ENCODE results near the gene DMD. TPM values are rescaled to one million over a fixed set of nuclear protein-coding genes. Genes with fewer than 3 reads are reported as not detected.

Gene DMD
- total and polyA plus RNA-seq, 3 experiments from 2014 or later = 0.03 to 0.48 (median 0.40) TPM

- DNase-seq = no peak
- ChIA-PET CTCF (no interaction called here), POLR2A (no interaction called here)
- no peak overlapping the region for H3K27ac ChIP-seq (ENCODE audit: low read depth, low read length)
- Mint-ChIP-seq H3K9me3 (peaks cover 0 to 6% (median 3%) of the 10 kb centered on the region in 5 donors), H3K36me3 (no peaks in the 10 kb centered on the region), H3K4me3 (no peak overlapping the region), H3K27me3 (no peaks in the 10 kb centered on the region), H3K27ac (no peak overlapping the region), H3K4me1 (no peaks in the 10 kb centered on the region)
- no peaks in the 10 kb centered on the region for H3K27me3 ChIP-seq (ENCODE audit: insufficient read depth, low read length, poor library complexity, severe bottlenecking)
- H3K4me1 ChIP-seq (ENCODE audit: insufficient read depth, low read length) = no peaks in the 10 kb centered on the region
- H3K36me3 ChIP-seq (ENCODE audit: insufficient read depth, low read length) = no peaks in the 10 kb centered on the region
- no peaks in the 10 kb centered on the region for H3K9me3 ChIP-seq (ENCODE audit: low read length)
- no peak overlapping the region for H3K4me3 ChIP-seq (ENCODE audit: low read length)
Observed at GRCh38 chrX:32867781-32868523, 343.4 kb downstream of the DMD start.

- ChIA-PET POLR2A (no interaction called here), CTCF (no interaction called here)
- Mint-ChIP-seq H3K36me3 (no peaks in the 10 kb centered on the region), H3K27me3 (no peaks in the 10 kb centered on the region), H3K27ac (no peak overlapping the region), H3K9me3 (peaks cover 0 to 8% (median 7%) of the 10 kb centered on the region in 5 donors), H3K4me1 (no peaks in the 10 kb centered on the region), H3K4me3 (no peak overlapping the region)
- H3K27me3 ChIP-seq (ENCODE audit: insufficient read depth, low read length, poor library complexity, severe bottlenecking) = no peaks in the 10 kb centered on the region
- H3K4me1 ChIP-seq (ENCODE audit: insufficient read depth, low read length) = no peaks in the 10 kb centered on the region
- H3K36me3 ChIP-seq (ENCODE audit: insufficient read depth, low read length) = no peaks in the 10 kb centered on the region
- H3K27ac ChIP-seq (ENCODE audit: low read depth, low read length) = no peak overlapping the region
- H3K4me3 ChIP-seq (ENCODE audit: low read length) = no peak overlapping the region
- H3K9me3 ChIP-seq (ENCODE audit: low read length) = no peaks in the 10 kb centered on the region
- no peak for DNase-seq
Observed at GRCh38 chrX:32852203-32852602, 359.1 kb downstream of the DMD start.

- Mint-ChIP-seq H3K27ac (no peak overlapping the region), H3K4me3 (no peak overlapping the region), H3K27me3 (no peaks in the 10 kb centered on the region), H3K4me1 (no peaks in the 10 kb centered on the region), H3K9me3 (peaks cover 0 to 8% (median 6%) of the 10 kb centered on the region in 5 donors), H3K36me3 (no peaks in the 10 kb centered on the region)
- ChIA-PET POLR2A (no interaction called here), CTCF (no interaction called here)
- H3K9me3 ChIP-seq (ENCODE audit: low read length) = no peaks in the 10 kb centered on the region
- no peak overlapping the region for H3K27ac ChIP-seq (ENCODE audit: low read depth, low read length)
- no peaks in the 10 kb centered on the region for H3K36me3 ChIP-seq (ENCODE audit: insufficient read depth, low read length)
- no peaks in the 10 kb centered on the region for H3K27me3 ChIP-seq (ENCODE audit: insufficient read depth, low read length, poor library complexity, severe bottlenecking)
- H3K4me3 ChIP-seq (ENCODE audit: low read length) = no peak overlapping the region
- H3K4me1 ChIP-seq (ENCODE audit: insufficient read depth, low read length) = no peaks in the 10 kb centered on the region
- DNase-seq = no peak
Observed at GRCh38 chrX:32851556-32851955, 359.8 kb downstream of the DMD start.

GRCh38 chrX:32847921-32848320, 363.4 kb downstream of the DMD start:
- Histone ChIP-seq H3K27ac (ENCODE audit: low read depth, low read length) (no peak overlapping the region), H3K4me3 (ENCODE audit: low read length) (no peak overlapping the region), H3K4me1 (ENCODE audit: insufficient read depth, low read length) (no peaks in the 10 kb centered on the region), H3K27me3 (ENCODE audit: insufficient read depth, low read length, poor library complexity, severe bottlenecking) (no peaks in the 10 kb centered on the region), H3K36me3 (ENCODE audit: insufficient read depth, low read length) (no peaks in the 10 kb centered on the region), H3K9me3 (ENCODE audit: low read length) (no peaks in the 10 kb centered on the region)
- H3K27ac Mint-ChIP-seq = no peak overlapping the region
- POLR2A ChIA-PET = no interaction called here
- no peak overlapping the region for H3K4me3 Mint-ChIP-seq
- CTCF ChIA-PET = no interaction called here
- H3K4me1 Mint-ChIP-seq = no peaks in the 10 kb centered on the region
- H3K36me3 Mint-ChIP-seq = no peaks in the 10 kb centered on the region
- DNase-seq = no peak
- no peaks in the 10 kb centered on the region for H3K27me3 Mint-ChIP-seq
- peaks cover 0 to 7% (median 0%) of the 10 kb centered on the region in 5 donors for H3K9me3 Mint-ChIP-seq

GRCh38 chrX:32842053-32842452, 369.3 kb downstream of the DMD start:
- Histone ChIP-seq H3K4me1 (ENCODE audit: insufficient read depth, low read length) (no peaks in the 10 kb centered on the region), H3K9me3 (ENCODE audit: low read length) (no peaks in the 10 kb centered on the region), H3K27ac (ENCODE audit: low read depth, low read length) (no peak overlapping the region), H3K27me3 (ENCODE audit: insufficient read depth, low read length, poor library complexity, severe bottlenecking) (no peaks in the 10 kb centered on the region), H3K36me3 (ENCODE audit: insufficient read depth, low read length) (no peaks in the 10 kb centered on the region), H3K4me3 (ENCODE audit: low read length) (no peak overlapping the region)
- ChIA-PET POLR2A (no interaction called here), CTCF (no interaction called here)
- Mint-ChIP-seq H3K9me3 (peaks cover 0 to 6% (median 4%) of the 10 kb centered on the region in 5 donors), H3K4me3 (no peak overlapping the region), H3K27me3 (no peaks in the 10 kb centered on the region), H3K4me1 (no peaks in the 10 kb centered on the region), H3K27ac (no peak overlapping the region), H3K36me3 (no peaks in the 10 kb centered on the region)
- no peak for DNase-seq

- CTCF ChIA-PET = no interaction called here
Observed at GRCh38 chrX:32839781-32840180, 371.6 kb downstream of the DMD start.

GRCh38 chrX:32825009-32825408, 386.3 kb downstream of the DMD start:
- no peaks in the 10 kb centered on the region for H3K27me3 ChIP-seq (ENCODE audit: insufficient read depth, low read length, poor library complexity, severe bottlenecking)
- H3K4me1 ChIP-seq (ENCODE audit: insufficient read depth, low read length) = no peaks in the 10 kb centered on the region
- ChIA-PET CTCF (no interaction called here), POLR2A (no interaction called here)
- no peak overlapping the region for H3K4me3 ChIP-seq (ENCODE audit: low read length)
- no peaks in the 10 kb centered on the region for H3K36me3 ChIP-seq (ENCODE audit: insufficient read depth, low read length)
- no peak overlapping the region for H3K4me3 Mint-ChIP-seq
- no peak overlapping the region for H3K27ac ChIP-seq (ENCODE audit: low read depth, low read length)
- no peaks in the 10 kb centered on the region for H3K36me3 Mint-ChIP-seq
- no peak for DNase-seq
- H3K4me1 Mint-ChIP-seq = no peaks in the 10 kb centered on the region
- H3K9me3 ChIP-seq (ENCODE audit: low read length) = no peaks in the 10 kb centered on the region
- H3K9me3 Mint-ChIP-seq = peaks cover 0 to 6% (median 0%) of the 10 kb centered on the region in 5 donors
- H3K27ac Mint-ChIP-seq = no peak overlapping the region
- peaks cover 0 to 2% of the 10 kb centered on the region in 2 donors for H3K27me3 Mint-ChIP-seq

More at GRCh38 chrX:32839781-32840180, 371.6 kb downstream of the DMD start:
- no peaks in the 10 kb centered on the region for H3K4me1 ChIP-seq (ENCODE audit: insufficient read depth, low read length)
- H3K27ac ChIP-seq (ENCODE audit: low read depth, low read length) = no peak overlapping the region
- H3K4me3 ChIP-seq (ENCODE audit: low read length) = no peak overlapping the region
- H3K9me3 ChIP-seq (ENCODE audit: low read length) = no peaks in the 10 kb centered on the region
- Mint-ChIP-seq H3K27ac (no peak overlapping the region), H3K4me3 (no peak overlapping the region), H3K9me3 (peaks cover 0 to 7% (median 4%) of the 10 kb centered on the region in 5 donors), H3K27me3 (no peaks in the 10 kb centered on the region), H3K4me1 (no peaks in the 10 kb centered on the region), H3K36me3 (no peaks in the 10 kb centered on the region)
- H3K27me3 ChIP-seq (ENCODE audit: insufficient read depth, low read length, poor library complexity, severe bottlenecking) = no peaks in the 10 kb centered on the region
- no peak for DNase-seq
- POLR2A ChIA-PET = no interaction called here
- H3K36me3 ChIP-seq (ENCODE audit: insufficient read depth, low read length) = no peaks in the 10 kb centered on the region

- Mint-ChIP-seq H3K36me3 (no peaks in the 10 kb centered on the region), H3K4me3 (no peak overlapping the region), H3K9me3 (peaks cover 0 to 23% (median 10%) of the 10 kb centered on the region in 5 donors), H3K27me3 (peaks cover 0 to 3% of the 10 kb centered on the region in 2 donors), H3K4me1 (no peaks in the 10 kb centered on the region), H3K27ac (no peak overlapping the region)
- Histone ChIP-seq H3K9me3 (ENCODE audit: low read length) (no peaks in the 10 kb centered on the region), H3K36me3 (ENCODE audit: insufficient read depth, low read length) (no peaks in the 10 kb centered on the region), H3K27ac (ENCODE audit: low read depth, low read length) (no peak overlapping the region), H3K4me1 (ENCODE audit: insufficient read depth, low read length) (no peaks in the 10 kb centered on the region), H3K27me3 (ENCODE audit: insufficient read depth, low read length, poor library complexity, severe bottlenecking) (no peaks in the 10 kb centered on the region), H3K4me3 (ENCODE audit: low read length) (no peak overlapping the region)
- ChIA-PET POLR2A (no interaction called here), CTCF (no interaction called here)
- DNase-seq = no peak
Observed at GRCh38 chrX:32804034-32804433, 407.3 kb downstream of the DMD start.

Data from CD8-positive, alpha-beta memory T cell (primary cell).